Stimulated activated CD4-positive, alpha-beta T cell treated with anti-CD3 and anti-CD28 coated beads, Interleukin-12 subunit alpha, Interleukin-12 subunit beta, amount 100 ng/mL, for 24 hours (primary cell): ENCODE measurements around the gene MPPED1.

Experiments used
- DNase-seq, 2 experiments: peaks; one replicate each; pipeline ENCODE4 v3.0.0-alpha.2; 2020; ENCODE audit warnings: low read depth in 2 of 2

The MPPED1 gene

DNA sequence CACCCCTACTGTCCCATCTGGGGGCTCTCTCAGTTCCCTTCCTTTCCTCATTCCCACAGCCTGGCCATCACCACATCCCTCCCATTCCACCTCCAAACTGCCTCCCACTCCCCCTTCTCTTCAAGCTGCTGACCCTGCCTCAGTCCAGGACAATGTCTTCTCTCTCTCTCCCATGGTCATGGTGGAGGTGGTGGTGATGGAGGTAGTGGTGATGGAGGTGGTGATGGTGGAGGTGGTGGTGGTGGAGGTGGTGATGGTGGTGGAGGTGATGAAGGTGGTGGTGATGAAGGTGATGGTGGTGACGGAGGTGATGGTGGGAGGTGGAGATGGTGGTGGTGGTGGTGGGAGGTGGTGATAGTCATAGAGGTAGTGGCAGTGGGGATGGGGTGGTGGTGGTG lies 87.0 kb downstream of the MPPED1 start:
- DNase-seq: no peak

- DNase-seq: no peak
Observed at GRCh38 chr22:43500792-43501785, 89.3 kb downstream of the MPPED1 start.

DNA sequence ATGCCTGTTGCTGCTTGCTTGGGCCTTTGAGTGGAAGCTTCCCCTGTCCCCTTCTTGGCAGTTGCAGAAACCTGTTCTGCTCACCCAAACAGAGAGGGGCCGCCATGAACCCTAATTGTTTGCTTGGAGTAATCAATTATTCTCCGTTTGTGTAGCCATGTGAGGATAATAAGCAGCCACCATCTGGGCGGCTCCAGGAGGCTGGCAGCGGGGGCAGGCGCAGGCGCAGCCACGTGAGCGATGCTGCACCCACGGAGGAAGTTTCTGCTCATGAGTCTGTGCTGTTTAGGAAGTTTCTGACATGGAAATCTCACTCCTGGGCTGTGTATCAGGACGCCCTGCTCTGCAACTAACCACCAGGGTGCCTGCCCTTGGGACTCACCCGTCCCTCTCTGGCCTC lies 90.1 kb downstream of the MPPED1 start:
- no peak for DNase-seq

DNA sequence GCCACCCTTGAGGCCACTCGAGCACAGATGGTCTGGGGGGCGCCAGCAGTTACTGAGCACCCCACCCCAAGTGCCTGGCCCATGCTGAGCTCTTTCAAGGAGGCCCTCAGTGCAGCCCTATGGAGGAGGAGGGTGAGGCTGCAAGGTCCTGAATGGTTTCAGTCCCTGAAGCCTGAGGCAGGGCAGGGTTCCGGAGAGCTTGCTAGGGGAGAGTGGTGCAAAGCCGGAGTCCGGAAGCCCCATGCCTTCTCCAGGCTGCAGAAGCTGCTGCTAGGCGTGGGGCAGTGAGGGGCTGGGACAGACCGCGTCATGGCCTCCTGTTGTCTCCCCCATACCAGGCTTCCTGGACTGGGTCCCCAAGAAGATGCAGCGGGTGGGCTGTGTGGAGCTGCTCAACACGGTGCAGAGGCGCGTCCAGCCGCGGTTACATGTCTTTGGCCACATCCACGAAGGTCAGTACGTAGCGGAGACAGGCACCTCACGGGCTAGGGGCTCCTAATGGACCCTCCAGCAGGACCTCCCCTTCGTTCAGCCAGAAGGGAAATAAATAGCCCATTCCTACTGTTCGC lies 90.6 kb downstream of the MPPED1 start:
- no peak for DNase-seq

- DNase-seq: no peak
Observed at GRCh38 chr22:43504068-43504467, 92.3 kb downstream of the MPPED1 start.

DNA sequence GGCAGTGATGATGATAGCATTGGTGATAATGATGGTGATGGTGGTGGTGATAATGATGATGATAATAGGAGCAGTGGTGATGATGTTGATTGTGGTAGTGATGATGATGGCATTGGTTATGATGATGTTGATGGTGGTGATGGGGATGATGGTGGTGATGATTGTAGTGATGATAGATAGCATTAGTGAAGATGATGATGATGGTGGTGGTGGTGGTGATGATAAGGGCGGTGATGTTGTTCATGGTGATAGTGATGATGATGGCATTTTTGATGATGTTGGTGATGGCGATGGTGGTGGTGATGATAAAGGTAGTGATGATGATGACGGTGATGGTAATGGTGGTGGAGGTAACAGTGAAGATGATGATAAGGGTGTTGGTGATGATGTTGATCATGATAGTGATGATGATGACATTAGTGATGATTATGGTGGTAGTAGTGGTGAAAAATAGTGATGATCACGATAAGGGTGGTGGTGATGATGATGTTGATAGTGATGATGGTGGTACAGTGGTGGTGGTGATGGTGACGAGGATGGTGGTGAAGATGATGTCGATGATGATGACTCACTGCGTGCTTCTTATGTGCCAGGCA lies 93.0 kb downstream of the MPPED1 start:
- no peak for DNase-seq

DNA sequence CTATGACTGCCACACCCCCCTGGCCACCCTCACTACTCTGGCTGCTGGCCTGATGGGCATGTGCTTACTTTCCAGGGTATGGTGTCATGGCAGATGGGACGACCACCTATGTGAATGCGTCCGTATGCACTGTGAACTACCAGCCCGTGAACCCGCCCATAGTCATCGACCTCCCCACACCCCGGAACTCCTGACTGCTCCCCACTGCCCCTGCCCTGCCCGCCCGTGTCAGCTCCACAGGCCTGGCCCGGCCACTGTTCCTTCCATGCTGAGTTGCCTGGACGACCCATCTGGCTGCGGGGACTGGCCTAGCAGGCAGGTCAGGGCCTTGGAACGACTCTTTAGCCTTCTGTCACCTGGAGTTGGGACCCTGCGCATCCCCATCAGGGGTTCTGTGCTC lies 93.6 kb downstream of the MPPED1 start:
- DNase-seq: no peak

- DNase-seq: no peak
Observed at GRCh38 chr22:43505896-43506295, 94.1 kb downstream of the MPPED1 start.

DNA sequence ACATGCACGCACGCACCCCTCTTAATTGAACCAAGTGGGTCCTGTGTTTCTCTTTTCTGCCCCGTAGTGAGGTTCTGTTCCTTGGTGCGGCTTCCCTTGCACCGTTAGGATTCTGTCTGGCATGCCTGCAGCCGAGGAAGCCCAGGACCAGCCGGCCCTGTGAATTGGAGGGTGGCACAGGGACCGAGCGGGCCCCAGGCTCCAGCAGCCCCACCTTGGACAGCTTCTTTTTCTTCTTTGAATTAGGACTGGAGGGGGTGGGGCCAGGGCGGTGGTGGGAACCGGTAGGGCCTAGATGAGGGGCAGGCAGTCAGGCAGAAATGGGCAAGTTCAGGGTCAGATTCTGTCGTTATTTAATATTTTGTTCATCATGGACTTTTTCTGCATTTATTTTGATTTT lies 94.7 kb downstream of the MPPED1 start:
- DNase-seq: no peak

DNA sequence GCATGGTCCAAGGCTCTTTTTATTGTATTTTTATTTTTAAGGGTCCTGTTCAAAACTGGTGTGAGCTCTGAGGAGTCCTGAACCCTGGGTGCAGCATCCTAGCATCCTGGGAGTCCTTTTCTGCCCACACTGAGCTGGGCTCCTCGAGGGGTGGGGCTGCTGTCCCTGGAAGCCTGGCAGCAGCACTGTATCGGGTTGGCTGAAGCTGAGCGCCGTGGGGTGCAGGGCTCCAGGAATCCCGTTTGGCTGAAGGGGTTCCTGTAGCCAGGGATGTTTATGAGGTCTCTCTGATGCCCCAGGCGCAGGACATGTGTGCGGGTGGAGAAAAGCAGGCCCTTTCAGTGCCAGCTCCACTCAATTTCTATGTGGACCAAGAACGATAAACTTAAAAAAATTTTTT lies 95.4 kb downstream of the MPPED1 start:
- DNase-seq: no peak

DNA sequence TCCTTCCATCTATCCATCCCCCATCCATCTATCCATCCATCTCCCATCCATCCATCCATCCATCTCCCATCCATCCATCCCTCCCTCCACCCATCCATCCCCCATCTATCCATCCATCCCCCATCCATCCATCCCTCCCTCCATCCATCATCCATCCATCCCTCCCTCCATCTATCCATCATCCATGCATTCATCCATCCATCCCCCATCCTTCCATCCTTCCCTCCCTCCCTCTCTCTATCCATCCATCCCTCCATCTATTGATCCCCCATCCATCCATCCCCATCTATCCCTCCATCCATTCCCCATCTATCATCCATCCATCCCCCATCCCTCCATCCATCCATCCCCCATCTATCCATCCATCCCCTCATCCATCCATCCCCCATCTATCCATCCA lies 96.7 kb downstream of the MPPED1 start:
- no peak for DNase-seq

GRCh38 chr22:43509337-43509736 lies 97.5 kb downstream of the MPPED1 start:
- DNase-seq: no peak

DNA sequence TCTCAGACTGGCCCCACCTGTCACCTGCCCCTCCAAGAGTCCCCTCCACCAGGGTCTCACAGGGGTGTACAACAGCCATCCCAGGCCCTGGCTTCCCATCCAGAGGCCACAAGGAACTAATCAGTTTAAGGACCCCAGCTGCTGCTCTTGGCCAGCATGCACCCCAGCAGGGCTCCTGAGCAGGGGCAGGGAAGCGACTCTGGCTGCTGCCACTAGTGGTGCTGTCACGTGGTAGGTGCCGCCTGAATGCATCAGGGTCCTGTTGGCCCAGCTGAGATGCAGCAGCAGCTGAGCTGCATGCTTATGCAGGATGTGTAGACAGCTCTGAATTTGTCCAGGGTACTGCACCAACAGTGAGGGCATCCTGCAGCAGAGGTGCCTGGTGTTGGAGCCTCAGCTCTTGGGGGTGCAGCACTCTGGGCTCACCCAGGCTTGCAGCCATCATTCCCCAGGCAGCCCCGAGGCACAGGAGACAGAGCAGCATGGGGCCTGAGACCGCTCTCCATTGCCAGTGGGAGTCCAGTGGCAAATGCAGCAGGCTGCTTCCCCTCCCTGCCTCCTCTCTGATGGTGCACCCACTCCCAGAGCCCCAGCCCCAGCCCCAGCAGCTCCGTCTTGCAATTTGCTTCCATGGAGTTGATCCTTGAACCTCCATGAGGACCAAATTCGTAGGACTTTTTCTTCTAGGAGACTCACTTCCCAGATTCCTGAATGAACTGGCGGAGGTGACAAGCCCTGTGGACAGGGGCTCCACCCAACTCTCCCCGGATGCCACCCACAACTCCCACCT lies 98.7 kb downstream of the MPPED1 start:
- DNase-seq: no peak

- no peak for DNase-seq
Observed at GRCh38 chr22:43511276-43511910, 99.6 kb downstream of the MPPED1 start.

DNA sequence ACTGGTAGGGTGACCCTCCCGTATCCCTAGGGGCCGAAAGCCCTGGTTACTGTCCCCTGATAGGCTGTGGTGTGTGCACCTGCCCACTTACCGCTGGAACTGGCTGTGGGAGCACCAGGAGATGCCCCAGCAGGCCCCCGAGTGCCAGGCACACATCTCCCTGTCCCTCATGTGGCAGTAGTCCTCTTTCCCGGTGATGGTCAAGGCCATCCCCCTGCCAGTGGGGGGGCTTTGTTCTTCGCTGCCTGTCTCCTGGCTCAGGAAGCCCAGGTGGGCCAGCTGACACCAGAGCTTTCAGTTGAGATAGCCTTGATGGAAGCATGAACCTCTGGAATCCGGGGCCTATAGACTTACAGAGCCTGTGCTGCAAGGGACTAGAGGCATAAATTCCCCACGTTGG lies 100.5 kb downstream of the MPPED1 start:
- DNase-seq: no peak

GRCh38 chr22:43514476-43515157 lies 102.8 kb downstream of the MPPED1 start:
- no peak for DNase-seq

GRCh38 chr22:43515411-43515810 lies 103.6 kb downstream of the MPPED1 start:
- no peak for DNase-seq

DNA sequence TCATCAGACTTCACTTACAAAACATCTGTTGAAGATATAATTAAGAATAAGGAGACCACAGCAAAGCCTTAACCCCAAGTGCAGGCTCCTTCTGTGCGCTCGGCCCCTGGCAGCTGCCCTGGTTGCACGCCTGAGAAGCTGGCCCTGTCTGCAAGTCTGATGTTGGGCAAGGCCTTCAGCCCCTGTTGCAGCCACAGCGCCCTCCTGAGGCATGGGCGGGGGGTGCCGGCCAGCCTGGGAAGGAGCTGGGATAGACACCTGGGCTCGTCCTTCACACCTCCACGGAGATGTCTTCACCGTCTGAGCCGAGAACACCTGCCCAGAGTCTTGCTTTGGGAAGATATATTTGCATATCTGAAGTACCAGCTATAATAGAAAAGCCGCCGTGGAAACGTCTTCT lies 104.1 kb downstream of the MPPED1 start:
- DNase-seq: no peak

- no peak for DNase-seq
Observed at GRCh38 chr22:43516386-43516785, 104.6 kb downstream of the MPPED1 start.

- DNase-seq: no peak
Observed at GRCh38 chr22:43516996-43517635, 105.3 kb downstream of the MPPED1 start.

- no peak for DNase-seq
Observed at GRCh38 chr22:43520632-43521039, 108.8 kb downstream of the MPPED1 start.
